ENCODE data around the gene EXOC6.

DNA sequence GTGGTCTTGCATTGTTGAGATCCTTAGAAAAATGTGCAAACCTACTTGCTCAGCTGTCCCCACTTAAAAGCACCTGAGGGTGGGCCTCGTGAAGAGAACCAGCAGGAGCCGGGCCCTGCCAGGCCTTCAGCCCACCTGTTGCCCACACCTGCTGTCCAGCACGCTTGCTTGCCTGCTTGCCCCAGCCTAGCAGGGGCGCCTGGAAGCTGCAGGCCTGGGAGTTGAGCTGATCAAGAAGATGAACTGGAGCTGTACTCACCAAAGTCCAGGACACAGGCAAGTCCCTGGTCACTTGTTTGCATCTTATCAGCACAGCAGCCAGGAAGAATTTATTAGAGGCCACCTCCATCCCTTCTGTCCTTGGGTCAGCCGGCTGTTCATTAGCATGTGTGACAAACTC lies 248.6 kb downstream of the EXOC6 start:
- TF ChIP-seq POLR2AphosphoS5 (IDR thresholded peaks at IDR 0.05; ENCODE audit: borderline replicate concordance, low read depth, low read length), result no peak
- TF ChIP-seq EZH2 (IDR thresholded peaks at IDR 0.05), result no peak
- TF ChIP-seq FOXP2 (optimal IDR thresholded peaks at IDR 0.05; ENCODE audit: control extremely low read depth, extremely low read length, insufficient read depth), result no peak

Data from SK-N-MC (cell line).